ENCODE results near the gene CINP. TPM values are rescaled to one million over a fixed set of nuclear protein-coding genes. Genes with fewer than 3 reads are reported as not detected.

Gene CINP
- total and polyA plus RNA-seq, 2 of the 8 experiments (the other 6 are each of a cell fraction or from before 2014, with no cell fraction given): 47.8 to 51.6 TPM

DNA sequence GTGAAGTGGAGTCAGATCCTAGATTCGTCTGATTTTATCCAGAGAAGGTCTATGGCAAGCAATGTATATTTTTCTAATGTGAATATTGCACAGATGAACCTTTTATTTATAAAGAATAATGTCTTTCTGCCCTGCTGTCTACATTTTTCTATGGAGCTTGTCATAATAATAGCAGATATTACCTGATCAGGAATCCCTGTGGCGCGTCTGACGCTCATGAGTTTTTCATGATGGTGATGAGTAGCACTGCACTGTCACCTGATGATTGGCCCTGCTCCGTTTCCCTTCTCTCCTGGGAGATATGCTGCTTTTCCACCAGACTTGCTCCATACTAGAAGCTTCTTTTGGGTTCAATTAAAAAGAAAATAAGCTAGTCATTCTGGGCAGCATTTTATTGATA, 20.5 kb downstream of the CINP start (continued):
- TF ChIP-seq SAP30 (IDR thresholded peaks at IDR 0.05; ENCODE audit: insufficient read depth, insufficient replicate concordance, low read length) (no peak), SP4 (IDR thresholded peaks at IDR 0.05; ENCODE audit: low read length) (no peak), CTBP2 (IDR thresholded peaks at IDR 0.05; ENCODE audit: borderline replicate concordance, insufficient read depth, insufficient read length, low read length) (no peak), TAF1 (IDR thresholded peaks at IDR 0.05; ENCODE audit: low read depth, low read length) (no peak), PHF8 (conservative IDR thresholded peaks at IDR 0.05; ENCODE audit: low read depth, low read length) (no peak)
- TF ChIP-seq, protein P1, sequence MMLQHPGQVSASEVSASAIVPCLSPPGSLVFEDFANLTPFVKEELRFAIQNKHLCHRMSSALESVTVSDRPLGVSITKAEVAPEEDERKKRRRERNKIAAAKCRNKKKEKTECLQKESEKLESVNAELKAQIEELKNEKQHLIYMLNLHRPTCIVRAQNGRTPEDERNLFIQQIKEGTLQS (IDR thresholded peaks at IDR 0.05; ENCODE audit: insufficient read depth, low read depth, low read length): no peak
- TF ChIP-seq, protein P2, sequence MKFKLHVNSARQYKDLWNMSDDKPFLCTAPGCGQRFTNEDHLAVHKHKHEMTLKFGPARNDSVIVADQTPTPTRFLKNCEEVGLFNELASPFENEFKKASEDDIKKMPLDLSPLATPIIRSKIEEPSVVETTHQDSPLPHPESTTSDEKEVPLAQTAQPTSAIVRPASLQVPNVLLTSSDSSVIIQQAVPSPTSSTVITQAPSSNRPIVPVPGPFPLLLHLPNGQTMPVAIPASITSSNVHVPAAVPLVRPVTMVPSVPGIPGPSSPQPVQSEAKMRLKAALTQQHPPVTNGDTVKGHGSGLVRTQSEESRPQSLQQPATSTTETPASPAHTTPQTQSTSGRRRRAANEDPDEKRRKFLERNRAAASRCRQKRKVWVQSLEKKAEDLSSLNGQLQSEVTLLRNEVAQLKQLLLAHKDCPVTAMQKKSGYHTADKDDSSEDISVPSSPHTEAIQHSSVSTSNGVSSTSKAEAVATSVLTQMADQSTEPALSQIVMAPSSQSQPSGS (IDR thresholded peaks at IDR 0.05; ENCODE audit: low read length): no peak
